ENCODE data around the gene MYEF2.

MYEF2 gene

GRCh38 chr15:48086133-48086532 is 92.0 kb downstream of the MYEF2 start:
- no peak for DNase-seq

GRCh38 chr15:48085591-48085930 is 92.5 kb downstream of the MYEF2 start:
- DNase-seq, result no peak

- peak; percentile 15 for DNase-seq
These were observed 93.1 kb downstream of the MYEF2 start for GRCh38 chr15:48084759-48085590.
